Measurements from ENCODE around the gene NUTM1.

DNA sequence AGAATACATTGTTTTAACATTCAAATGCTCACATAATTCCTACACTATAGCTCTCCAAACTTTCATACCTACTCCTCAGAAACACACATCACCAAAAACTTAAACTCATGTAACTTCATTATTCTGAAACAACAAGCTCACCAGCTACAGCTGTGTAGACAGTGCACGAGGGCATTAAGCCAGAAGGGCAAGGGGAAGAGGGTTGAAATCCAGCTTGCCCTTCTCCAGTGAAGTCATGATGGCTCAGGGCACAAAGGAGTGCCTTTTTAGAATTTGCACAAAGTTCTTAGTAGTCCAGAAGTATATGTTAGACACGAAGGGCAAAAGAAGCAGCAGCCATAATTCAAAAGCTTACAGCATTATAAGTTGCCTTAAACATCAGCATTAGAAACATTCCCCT is 14.1 kb upstream of the NUTM1 start:
- no peak for TF ChIP-seq EZH2 (IDR thresholded peaks at IDR 0.05; ENCODE audit: borderline replicate concordance)
- TF ChIP-seq, protein P1, sequence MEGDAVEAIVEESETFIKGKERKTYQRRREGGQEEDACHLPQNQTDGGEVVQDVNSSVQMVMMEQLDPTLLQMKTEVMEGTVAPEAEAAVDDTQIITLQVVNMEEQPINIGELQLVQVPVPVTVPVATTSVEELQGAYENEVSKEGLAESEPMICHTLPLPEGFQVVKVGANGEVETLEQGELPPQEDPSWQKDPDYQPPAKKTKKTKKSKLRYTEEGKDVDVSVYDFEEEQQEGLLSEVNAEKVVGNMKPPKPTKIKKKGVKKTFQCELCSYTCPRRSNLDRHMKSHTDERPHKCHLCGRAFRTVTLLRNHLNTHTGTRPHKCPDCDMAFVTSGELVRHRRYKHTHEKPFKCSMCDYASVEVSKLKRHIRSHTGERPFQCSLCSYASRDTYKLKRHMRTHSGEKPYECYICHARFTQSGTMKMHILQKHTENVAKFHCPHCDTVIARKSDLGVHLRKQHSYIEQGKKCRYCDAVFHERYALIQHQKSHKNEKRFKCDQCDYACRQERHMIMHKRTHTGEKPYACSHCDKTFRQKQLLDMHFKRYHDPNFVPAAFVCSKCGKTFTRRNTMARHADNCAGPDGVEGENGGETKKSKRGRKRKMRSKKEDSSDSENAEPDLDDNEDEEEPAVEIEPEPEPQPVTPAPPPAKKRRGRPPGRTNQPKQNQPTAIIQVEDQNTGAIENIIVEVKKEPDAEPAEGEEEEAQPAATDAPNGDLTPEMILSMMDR (IDR thresholded peaks at IDR 0.05; ENCODE audit: poor library complexity) = no peak
